ENCODE data around the gene GPR39.

DNA sequence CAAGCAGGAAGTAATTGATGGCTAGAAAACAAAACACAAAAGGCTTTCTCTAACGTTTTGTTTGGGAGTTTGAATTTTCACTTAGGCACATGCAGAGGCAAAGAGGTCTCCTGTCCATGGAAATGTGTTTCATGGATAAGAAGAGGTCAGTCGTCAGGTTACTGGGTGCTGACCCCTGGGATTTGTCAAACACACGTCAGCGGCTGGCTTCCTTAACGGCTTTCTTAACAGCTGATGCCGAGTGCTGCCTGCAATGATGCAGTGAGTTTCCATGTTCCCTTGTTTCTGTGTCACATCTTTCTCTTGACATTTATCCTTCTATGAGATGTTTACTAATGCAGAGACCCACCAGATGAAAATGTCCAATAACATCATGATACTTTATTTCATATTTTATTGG, 31.7 kb downstream of the GPR39 start:
- TF ChIP-seq, protein P1, sequence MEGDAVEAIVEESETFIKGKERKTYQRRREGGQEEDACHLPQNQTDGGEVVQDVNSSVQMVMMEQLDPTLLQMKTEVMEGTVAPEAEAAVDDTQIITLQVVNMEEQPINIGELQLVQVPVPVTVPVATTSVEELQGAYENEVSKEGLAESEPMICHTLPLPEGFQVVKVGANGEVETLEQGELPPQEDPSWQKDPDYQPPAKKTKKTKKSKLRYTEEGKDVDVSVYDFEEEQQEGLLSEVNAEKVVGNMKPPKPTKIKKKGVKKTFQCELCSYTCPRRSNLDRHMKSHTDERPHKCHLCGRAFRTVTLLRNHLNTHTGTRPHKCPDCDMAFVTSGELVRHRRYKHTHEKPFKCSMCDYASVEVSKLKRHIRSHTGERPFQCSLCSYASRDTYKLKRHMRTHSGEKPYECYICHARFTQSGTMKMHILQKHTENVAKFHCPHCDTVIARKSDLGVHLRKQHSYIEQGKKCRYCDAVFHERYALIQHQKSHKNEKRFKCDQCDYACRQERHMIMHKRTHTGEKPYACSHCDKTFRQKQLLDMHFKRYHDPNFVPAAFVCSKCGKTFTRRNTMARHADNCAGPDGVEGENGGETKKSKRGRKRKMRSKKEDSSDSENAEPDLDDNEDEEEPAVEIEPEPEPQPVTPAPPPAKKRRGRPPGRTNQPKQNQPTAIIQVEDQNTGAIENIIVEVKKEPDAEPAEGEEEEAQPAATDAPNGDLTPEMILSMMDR (conservative IDR thresholded peaks at IDR 0.05; ENCODE audit: low read depth, low read length) = no peak
- no peak for TF ChIP-seq EZH2 (IDR thresholded peaks at IDR 0.05; ENCODE audit: low read length, unreplicated experiment)
- no peak for TF ChIP-seq EZH2phosphoT487 (IDR thresholded peaks at IDR 0.05; ENCODE audit: borderline replicate concordance, low read length)

Measured in PC-3 (cell line).